Fibroblast of the aortic adventitia (primary cell): ENCODE results near the gene CREBZF. TPM values are rescaled to one million over a fixed set of nuclear protein-coding genes. Genes with fewer than 3 reads are reported as not detected.
"Not testable (repeated sequence)": the region's sequence is repeated elsewhere in the genome, so short reads cannot be mapped to it uniquely, and the experiment has no call there.

Experiments used
- DNase-seq: peaks from one replicate; pipeline ENCODE4 v3.0.0-alpha.2; 2010; ENCODE audit warnings: low read depth
- H3K4me3 ChIP-seq: 2 replicates; pipeline ENCODE4 v1.5.1; 2011; ENCODE audit warnings: low read depth, mild to moderate bottlenecking, control low read depth, low read length, moderate library complexity
- CTCF ChIP-seq: IDR thresholded peaks from 2 replicates; pipeline ENCODE4 v1.5.1; 2011; ENCODE audit warnings: mild to moderate bottlenecking, low read length, control low read depth, inconsistent platforms; ENCODE audit not compliant: insufficient read depth
- total RNA-seq: library from RNA; depleted of rRNA; stranded (reverse); fragments of >200 nt; gene quantifications from 2 replicates; pipeline ENCODE4 v1.2.3, GENCODE V29; 2012; ENCODE audit warnings: low replicate concordance

The CREBZF gene
- total RNA-seq, 1 donor: 33.1 TPM

- TF ChIP-seq CTCF: no peak
- H3K4me3 ChIP-seq: no peak overlapping the region
- DNase-seq: no peak
Measured at GRCh38 chr11:85620256-85620655, 44.7 kb downstream of the CREBZF start.

GRCh38 chr11:85619499-85619898 is 45.4 kb downstream of the CREBZF start:
- H3K4me3 ChIP-seq: no peak overlapping the region
- no peak for TF ChIP-seq CTCF
- DNase-seq: no peak

- H3K4me3 ChIP-seq: not testable (repeated sequence)
Measured at GRCh38 chr11:85611643-85612042, 53.3 kb downstream of the CREBZF start.

More at GRCh38 chr11:85611643-85612042, 53.3 kb downstream of the CREBZF start:
- DNase-seq: not testable (repeated sequence)

Other genes starting within 250 kb of the CREBZF start
- 3.0 and 5.8 TPM in 2 replicates for gene DLG2, start 37.8 kb downstream of the CREBZF start, total RNA-seq
- gene TMEM126B, start 36.5 kb downstream of the CREBZF start, total RNA-seq: 89.9 and 112 TPM in 2 replicates
- 61.5 and 66.2 TPM in 2 replicates for gene TMEM126A, start 17.2 kb downstream of the CREBZF start, total RNA-seq
- gene CCDC89, start 21.1 kb upstream of the CREBZF start, total RNA-seq: 4.2 and 7.9 TPM in 2 replicates
- gene SYTL2, start 146.0 kb upstream of the CREBZF start, total RNA-seq: 5.2 and 52.4 TPM in 2 replicates
- gene CCDC83, start 190.3 kb upstream of the CREBZF start, total RNA-seq: not detected in 2 replicates